GM10266 (cell line): ENCODE results near the gene ZFYVE27.

Experiments used
- DNase-seq: peaks from one replicate; pipeline ENCODE4 v3.0.0; 2012; ENCODE audit errors: extremely low spot score
- CTCF ChIP-seq: IDR thresholded peaks from 2 replicates; pipeline ENCODE4 v1.5.1; 2012; ENCODE audit warnings: mild to moderate bottlenecking, low read depth; ENCODE audit not compliant: control insufficient read depth, insufficient read depth; ENCODE audit errors: missing control alignments

ZFYVE27 gene

GRCh38 chr10:97737770-97738265 lies 890 bp downstream of the ZFYVE27 start:
- no peak for DNase-seq
- no peak for TF ChIP-seq CTCF

- DNase-seq, result no peak
- no peak for TF ChIP-seq CTCF
These were observed 1.7 kb downstream of the ZFYVE27 start for GRCh38 chr10:97738616-97739015.

- no peak for TF ChIP-seq CTCF
- DNase-seq, result no peak
These were observed 3.7 kb downstream of the ZFYVE27 start for GRCh38 chr10:97740613-97741012.

GRCh38 chr10:97743169-97743943 lies 6.4 kb downstream of the ZFYVE27 start:
- DNase-seq, result no peak
- no peak for TF ChIP-seq CTCF

GRCh38 chr10:97744405-97745035 lies 7.6 kb downstream of the ZFYVE27 start:
- no peak for TF ChIP-seq CTCF
- no peak for DNase-seq

- no peak for DNase-seq
- TF ChIP-seq CTCF, result no peak
These were observed 10.6 kb downstream of the ZFYVE27 start for GRCh38 chr10:97747573-97747972.

GRCh38 chr10:97748116-97748515 lies 11.2 kb downstream of the ZFYVE27 start:
- DNase-seq, result no peak

More at GRCh38 chr10:97748116-97748515, 11.2 kb downstream of the ZFYVE27 start:
- TF ChIP-seq CTCF, result no peak
